ENCODE results near the gene ATXN7L1.
"Not testable (repeated sequence)": the region's sequence is repeated elsewhere in the genome, so short reads cannot be mapped to it uniquely, and the experiment has no call there.

Gene ATXN7L1

GRCh38 chr7:105854498-105854897, 21.9 kb downstream of the ATXN7L1 start:
- DNase-seq: no peak

GRCh38 chr7:105853931-105854419, 22.4 kb downstream of the ATXN7L1 start:
- DNase-seq: no peak

GRCh38 chr7:105851064-105851463, 25.3 kb downstream of the ATXN7L1 start:
- DNase-seq: no peak

- DNase-seq: no peak
Observed at GRCh38 chr7:105849122-105849855, 27.1 kb downstream of the ATXN7L1 start.

- no peak for DNase-seq
Observed at GRCh38 chr7:105846404-105846803, 30.0 kb downstream of the ATXN7L1 start.

- not testable (repeated sequence) for DNase-seq
Observed at GRCh38 chr7:105844681-105845080, 31.7 kb downstream of the ATXN7L1 start.

GRCh38 chr7:105841866-105842265, 34.5 kb downstream of the ATXN7L1 start:
- no peak for DNase-seq

GRCh38 chr7:105840981-105841749, 35.2 kb downstream of the ATXN7L1 start:
- DNase-seq: no peak

- no peak for DNase-seq
Observed at GRCh38 chr7:105839266-105839665, 37.1 kb downstream of the ATXN7L1 start.

GRCh38 chr7:105838627-105839231, 37.7 kb downstream of the ATXN7L1 start:
- DNase-seq: peak; percentile 79

- peak; percentile 16 for DNase-seq
Observed at GRCh38 chr7:105837765-105838626, 38.4 kb downstream of the ATXN7L1 start.

GRCh38 chr7:105835441-105835840, 41.0 kb downstream of the ATXN7L1 start:
- DNase-seq: no peak

GRCh38 chr7:105831824-105832535, 44.4 kb downstream of the ATXN7L1 start:
- DNase-seq: no peak

- DNase-seq: no peak
Observed at GRCh38 chr7:105831302-105831620, 45.1 kb downstream of the ATXN7L1 start.

GRCh38 chr7:105830405-105831301, 45.7 kb downstream of the ATXN7L1 start:
- DNase-seq: peak; percentile 96

GRCh38 chr7:105829681-105830322, 46.6 kb downstream of the ATXN7L1 start:
- DNase-seq: no peak

- no peak for DNase-seq
Observed at GRCh38 chr7:105828141-105828540, 48.3 kb downstream of the ATXN7L1 start.

GRCh38 chr7:105827151-105827875, 49.1 kb downstream of the ATXN7L1 start:
- DNase-seq: no peak

GRCh38 chr7:105826143-105826542, 50.3 kb downstream of the ATXN7L1 start:
- DNase-seq: no peak

- DNase-seq: no peak
Observed at GRCh38 chr7:105825371-105825770, 51.0 kb downstream of the ATXN7L1 start.

Data from NCI-H226 (cell line).